ENCODE results near the gene PSMC3. TPM values are rescaled to one million over a fixed set of nuclear protein-coding genes. Genes with fewer than 3 reads are reported as not detected.
A peak's percentile ranks its signal among the peaks of the same experiment; 100 is the strongest.

PSMC3 gene
- total RNA-seq, 1 donor from 2014 or later: 97.5 TPM

GRCh38 chr11:47384498-47384897 lies 41.7 kb downstream of the PSMC3 start:
- no peak for DNase-seq (ENCODE audit: low spot score)

GRCh38 chr11:47383071-47383470 lies 43.2 kb downstream of the PSMC3 start:
- no peak for DNase-seq (ENCODE audit: low spot score)
- peak; percentile 33 for ATAC-seq
- intact Hi-C loops (cut with DNase I): no loop called here

More at GRCh38 chr11:47384498-47384897, 41.7 kb downstream of the PSMC3 start:
- no peak for ATAC-seq
- intact Hi-C loops (cut with DNase I): no loop called here

- no peak for DNase-seq (ENCODE audit: low spot score)
- intact Hi-C loops (cut with DNase I): no loop called here
- ATAC-seq: no peak
Measured at GRCh38 chr11:47380078-47380477, 46.2 kb downstream of the PSMC3 start.

- ATAC-seq: no peak
- no peak for DNase-seq (ENCODE audit: low spot score)
Measured at GRCh38 chr11:47379317-47379716, 46.9 kb downstream of the PSMC3 start.

DNA sequence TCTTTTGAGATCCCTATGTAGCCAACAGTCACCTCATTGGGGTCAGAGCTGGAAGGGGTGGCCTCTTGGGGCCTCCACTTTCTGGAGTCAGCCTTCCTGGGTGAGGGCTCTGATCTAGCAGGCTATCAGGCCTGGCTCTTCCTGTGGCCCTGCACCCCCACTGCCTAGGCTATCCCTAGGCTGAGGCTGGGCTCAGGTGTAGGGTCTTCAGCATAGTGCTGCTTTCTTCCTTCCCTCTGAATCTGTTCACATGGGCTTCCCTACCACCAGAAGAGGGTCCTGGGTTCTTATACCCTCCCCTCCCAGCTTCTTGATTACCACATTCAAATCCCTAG lies 47.4 kb downstream of the PSMC3 start:
- DNase-seq (ENCODE audit: low spot score) (no peak), ATAC-seq (no peak)
- intact Hi-C loops (cut with DNase I): no loop called here

More at GRCh38 chr11:47379317-47379716, 46.9 kb downstream of the PSMC3 start:
- intact Hi-C loops (cut with DNase I): no loop called here

- ATAC-seq (peak; percentile 57), DNase-seq (ENCODE audit: low spot score) (no peak)
- intact Hi-C loops (cut with DNase I): no loop called here
Measured at GRCh38 chr11:47378010-47378835, 48.0 kb downstream of the PSMC3 start, which contains the start of gene SPI1. Gene SPI1, minus strand, starts transcription at chr11:47378547. Its CDS starts 194 bp downstream, at chr11:47378353.

- no peak for DNase-seq (ENCODE audit: low spot score)
- ATAC-seq: peak; percentile 48
- intact Hi-C loops (cut with DNase I): no loop called here
Measured at GRCh38 chr11:47377571-47378009, 48.6 kb downstream of the PSMC3 start.

DNA sequence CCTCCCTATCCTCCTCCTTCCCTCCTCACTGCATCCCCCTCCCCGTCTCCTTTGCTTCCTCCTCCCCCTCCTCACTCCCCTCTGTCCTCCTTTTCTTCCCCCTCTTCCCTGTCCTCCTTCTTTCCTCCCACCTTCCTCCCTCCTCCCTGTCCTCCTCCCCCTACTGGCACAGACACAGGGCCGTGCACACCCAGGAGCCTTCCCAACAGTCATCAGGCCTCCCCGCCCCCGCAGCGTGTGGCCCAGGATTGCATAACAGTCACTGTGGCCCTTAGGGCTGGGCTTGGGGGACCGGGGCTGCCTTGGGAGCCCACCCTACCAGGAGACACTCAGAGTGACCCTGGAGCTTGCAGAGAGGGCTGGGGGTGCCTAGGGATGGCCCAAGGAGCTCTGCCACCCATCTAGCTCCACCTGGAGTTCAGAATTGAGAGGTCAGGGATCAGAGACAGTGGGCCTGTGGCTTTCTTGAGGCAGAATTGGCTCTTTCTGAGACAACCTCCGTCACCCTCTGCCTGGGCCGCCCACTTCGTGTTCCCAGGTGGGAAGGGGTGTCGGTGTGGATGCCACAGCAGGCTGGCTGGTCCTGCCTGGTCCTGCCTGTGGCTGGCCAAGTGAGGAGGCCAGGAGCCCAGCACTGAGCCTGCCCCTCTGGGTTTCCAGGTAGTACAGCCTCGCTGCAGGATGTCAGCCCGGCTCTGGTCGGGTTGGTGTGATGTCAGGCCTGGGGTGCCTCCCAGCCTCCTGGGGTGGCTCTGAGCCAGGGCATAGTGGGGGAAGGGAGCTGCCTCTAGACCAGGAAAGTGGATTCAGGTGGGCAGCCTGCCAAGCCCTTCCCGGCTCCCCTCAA lies 49.5 kb downstream of the PSMC3 start:
- ATAC-seq (peak; percentile 45), DNase-seq (ENCODE audit: low spot score) (no peak)
- intact Hi-C loops (cut with DNase I): no loop called here

- ATAC-seq: no peak
- intact Hi-C loops (cut with DNase I): no loop called here
- DNase-seq (ENCODE audit: low spot score): no peak
Measured at GRCh38 chr11:47376107-47376524, 50.1 kb downstream of the PSMC3 start.

DNA sequence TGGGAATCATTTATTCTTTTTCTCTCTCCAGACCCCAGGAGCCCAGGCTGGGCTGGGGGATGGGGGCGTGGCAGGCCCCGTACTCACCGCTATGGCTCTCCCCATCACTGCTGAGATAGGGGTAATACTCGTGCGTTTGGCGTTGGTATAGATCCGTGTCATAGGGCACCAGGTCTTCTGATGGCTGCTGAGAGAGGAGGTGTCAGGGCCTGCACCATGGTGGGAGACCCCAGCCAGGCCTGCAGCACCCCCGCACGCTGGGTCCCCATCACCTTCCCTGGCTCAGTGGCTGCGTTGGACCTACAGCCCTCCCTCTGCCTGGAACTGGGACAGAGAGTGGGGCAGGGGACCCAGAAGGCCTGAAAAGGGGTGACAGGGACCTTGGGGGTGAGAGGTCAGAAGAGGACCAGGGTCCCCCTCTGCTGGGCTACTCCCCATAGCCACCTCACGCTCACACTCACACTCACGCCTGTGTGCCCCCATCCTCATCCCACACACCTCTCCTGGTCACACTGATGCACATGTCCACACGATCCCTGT lies 50.6 kb downstream of the PSMC3 start:
- ATAC-seq: no peak
- no peak for DNase-seq (ENCODE audit: low spot score)
- intact Hi-C loops (cut with DNase I): no loop called here

- no peak for DNase-seq (ENCODE audit: low spot score)
- intact Hi-C loops (cut with DNase I): no loop called here
- no peak for ATAC-seq
Measured at GRCh38 chr11:47375020-47375419, 51.2 kb downstream of the PSMC3 start.

DNA sequence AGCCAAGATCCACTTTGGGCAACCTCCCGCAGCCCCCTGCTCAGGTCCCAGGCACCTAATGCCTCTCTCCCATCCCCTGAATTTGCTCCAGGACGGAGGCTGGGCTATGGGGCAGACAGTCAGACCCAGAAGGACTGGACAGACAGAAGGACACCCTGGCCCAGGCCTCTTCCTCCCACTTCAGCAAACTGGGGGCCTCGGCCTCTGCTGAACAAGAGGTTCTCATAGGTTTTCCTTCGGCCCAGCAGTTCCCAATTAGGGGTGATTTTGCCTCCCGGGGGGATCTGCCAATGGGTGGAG lies 51.6 kb downstream of the PSMC3 start:
- intact Hi-C loops (cut with DNase I): no loop called here
- ATAC-seq: no peak
- no peak for DNase-seq (ENCODE audit: low spot score)

DNA sequence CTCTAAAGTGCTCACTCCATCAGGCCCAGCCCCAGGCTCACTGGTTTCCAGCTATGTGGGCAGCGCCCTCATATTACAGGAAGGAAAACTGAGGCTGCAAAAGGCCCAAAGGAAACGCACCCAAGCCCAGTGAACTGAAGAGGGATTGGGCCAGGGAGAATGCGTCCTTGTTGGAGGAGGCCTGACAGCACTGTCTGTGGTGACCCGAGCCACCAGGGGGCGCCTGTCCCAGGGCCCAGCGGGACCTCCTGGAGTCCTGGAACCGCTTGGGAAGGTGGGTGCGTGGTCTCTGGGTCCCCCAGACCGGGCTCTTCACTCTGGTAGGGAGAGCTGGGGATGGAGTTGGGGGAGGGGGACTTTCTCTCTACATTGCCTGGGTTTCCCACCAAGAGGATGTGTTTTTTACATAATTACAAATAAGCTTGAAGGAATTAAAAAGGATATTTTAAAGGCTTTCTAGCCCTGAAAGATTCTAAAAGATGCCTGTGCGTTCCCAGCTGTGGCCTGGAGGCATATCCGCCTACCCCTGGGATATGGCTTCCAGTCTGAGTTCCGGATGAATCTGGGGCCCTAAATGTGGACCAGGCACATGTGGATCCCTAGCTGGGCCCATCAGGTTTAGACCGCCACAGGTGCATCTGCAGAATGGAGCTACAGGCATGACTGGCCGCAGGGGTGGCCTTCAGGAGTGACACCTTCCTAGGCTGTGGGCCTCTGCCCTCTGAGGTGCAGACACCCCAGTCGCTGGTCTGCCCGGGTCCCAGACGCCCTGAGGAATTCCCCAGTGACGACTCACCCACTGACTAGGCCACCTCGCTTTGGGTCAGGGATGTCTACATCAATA lies 52.1 kb downstream of the PSMC3 start:
- ATAC-seq (peak; percentile 86), DNase-seq (ENCODE audit: low spot score) (peak; percentile 91)
- intact Hi-C loops (cut with DNase I): no loop called here

DNA sequence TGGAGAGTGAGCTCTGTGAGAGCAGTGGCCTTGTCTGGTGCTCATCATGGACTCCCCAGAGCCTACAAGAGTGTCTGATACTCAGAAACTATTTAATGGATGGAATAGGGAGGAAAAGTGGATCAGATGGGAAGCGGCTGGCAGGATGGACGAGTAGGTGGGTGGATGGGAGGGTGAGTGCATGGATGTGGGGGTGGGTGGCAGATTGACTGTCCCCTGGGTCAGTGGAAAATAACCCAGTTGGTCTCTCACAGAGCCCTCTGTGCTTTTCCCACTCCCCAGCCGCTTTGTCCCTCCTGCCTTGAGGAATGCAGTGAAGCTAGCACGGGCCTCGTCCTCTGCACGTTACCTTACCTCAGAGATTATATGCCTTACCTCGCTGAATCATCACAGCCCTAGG lies 53.8 kb downstream of the PSMC3 start:
- intact Hi-C loops (cut with DNase I): no loop called here
- no peak for ATAC-seq

GRCh38 chr11:47369676-47370075 lies 56.6 kb downstream of the PSMC3 start:
- intact Hi-C loops (cut with DNase I): loop anchor here (10.0 kb wide), 1 partner anchor 1015 kb away; no protein-coding TSS in a partner anchor
- no peak for DNase-seq (ENCODE audit: low spot score)
- ATAC-seq: no peak

More for the DNA sequence above, 53.8 kb downstream of the PSMC3 start:
- DNase-seq (ENCODE audit: low spot score): no peak
